IMR-90 (cell line): Measurements from ENCODE around the gene TEX14. TPM values are rescaled to one million over a fixed set of nuclear protein-coding genes. Genes with fewer than 3 reads are reported as not detected.

Source experiments
- ATAC-seq: fragments of 200-7000 bp; cut with Tn5 transposase; 2 replicates; pipeline ENCODE4 v1.9.1; 2020; ENCODE audit warnings: low read depth, mild to moderate bottlenecking, moderate library complexity
- BruUV-seq: library from RNA; stranded (reverse); fragments of 400-500 nt; replicated peaks from 2 replicates; lab custom pipeline; 2021; lab: Mats Ljungman, UMichigan
- CTCF ChIA-PET: fragments of 300-600 bp; formaldehyde crosslinking; extraction: SDS; loops from one replicate; lab custom pipeline; 2021; ENCODE audit warnings: antibody characterized with exemption; lab: Yijun Ruan, JAX
- POLR2A ChIA-PET: fragments of 300-600 bp; sonication (Branson Sonifier 250); formaldehyde crosslinking; loops from one replicate; lab custom pipeline; 2022; ENCODE audit warnings: antibody characterized with exemption; ENCODE audit not compliant: unreplicated experiment; lab: Charles Lee
- DNase-seq: peaks from one replicate; pipeline ENCODE4 v3.0.0; 2013
- H2AFZ ChIP-seq: replicated peaks from 2 replicates; pipeline ENCODE3; 2013; ENCODE audit warnings: low read length, mild to moderate bottlenecking; ENCODE audit not compliant: poor library complexity
- H2AK5ac ChIP-seq: 2 replicates; pipeline ENCODE4 v1.6.1; 2013; ENCODE audit warnings: low read depth, low read length, inconsistent platforms
- H2AK9ac ChIP-seq: replicated peaks from 2 replicates; pipeline ENCODE3; 2013; ENCODE audit warnings: mild to moderate bottlenecking, low read depth, low read length, moderate library complexity; ENCODE audit not compliant: poor library complexity
- H2BK120ac ChIP-seq: 2 replicates; pipeline ENCODE4 v1.6.1; 2013; ENCODE audit warnings: low read depth, low read length, inconsistent platforms
- H2BK15ac ChIP-seq: 3 replicates; pipeline ENCODE4 v1.6.1; 2013; ENCODE audit warnings: low read depth, low read length, inconsistent platforms
- H2BK20ac ChIP-seq: 2 replicates; pipeline ENCODE4 v1.6.1; 2013; ENCODE audit warnings: low read depth, mild to moderate bottlenecking, inconsistent platforms, low read length, moderate library complexity
- H2BK5ac ChIP-seq: 2 replicates; pipeline ENCODE4 v1.6.1; 2013; ENCODE audit warnings: mild to moderate bottlenecking, low read depth, low read length, inconsistent platforms; ENCODE audit not compliant: poor library complexity, severe bottlenecking
- H3K14ac ChIP-seq: replicated peaks from 2 replicates; pipeline ENCODE4 v1.6.1; 2013; ENCODE audit warnings: low read depth, low read length, inconsistent platforms
- H3K18ac ChIP-seq: 2 replicates; pipeline ENCODE4 v1.6.1; 2013; ENCODE audit warnings: low read depth, low read length, control low read depth
- H3K23ac ChIP-seq: 2 replicates; pipeline ENCODE4 v1.6.1; 2013; ENCODE audit warnings: low read depth, low read length, inconsistent platforms
- H3K27ac ChIP-seq: 2 replicates; pipeline ENCODE4 v1.5.1; 2013; ENCODE audit warnings: mild to moderate bottlenecking, control low read depth, low read length; ENCODE audit not compliant: insufficient read depth
- H3K27me3 ChIP-seq: 2 replicates; pipeline ENCODE4 v1.6.1; 2013; ENCODE audit warnings: low read length; ENCODE audit not compliant: control insufficient read depth, insufficient read depth
- H3K36me3 ChIP-seq: 2 replicates; pipeline ENCODE4 v1.6.1; 2013; ENCODE audit warnings: low read length, mixed read lengths; ENCODE audit not compliant: control insufficient read depth, insufficient read depth
- H3K4ac ChIP-seq: 2 replicates; pipeline ENCODE4 v1.6.1; 2013; ENCODE audit warnings: low read depth, low read length, inconsistent platforms
- H3K4me1 ChIP-seq: 2 replicates; pipeline ENCODE4 v1.6.1; 2013; ENCODE audit warnings: low read length, mixed read lengths; ENCODE audit not compliant: control insufficient read depth, insufficient read depth
- H3K4me2 ChIP-seq: 2 replicates; pipeline ENCODE4 v1.6.1; 2013; ENCODE audit warnings: low read depth, mild to moderate bottlenecking, control low read depth, low read length, moderate library complexity
- H3K4me3 ChIP-seq: 2 replicates; pipeline ENCODE4 v1.5.1; 2013; ENCODE audit warnings: low read depth, mild to moderate bottlenecking, control low read depth, low read length, moderate library complexity; ENCODE audit not compliant: insufficient read depth
- H3K56ac ChIP-seq: 2 replicates; pipeline ENCODE4 v1.6.1; 2013; ENCODE audit warnings: low read length, inconsistent platforms; ENCODE audit not compliant: insufficient read depth; ENCODE audit errors: extremely low read depth
- H3K79me1 ChIP-seq, 2 experiments: 2 replicates each; pipeline ENCODE4 v1.6.1; 2013; ENCODE audit warnings: low read length in 2 of 2, inconsistent platforms in 1 of 2, low read depth in 1 of 2
- H3K9ac ChIP-seq: 2 replicates; pipeline ENCODE4 v1.6.1; 2013; ENCODE audit warnings: low read depth, low read length, control low read depth
- H3K9me1 ChIP-seq: 2 replicates; pipeline ENCODE4 v1.6.1; 2013; ENCODE audit warnings: low read length, inconsistent platforms; ENCODE audit not compliant: insufficient read depth
- H3K9me3 ChIP-seq: 2 replicates; pipeline ENCODE4 v1.6.1; 2013; ENCODE audit warnings: low read length; ENCODE audit not compliant: control insufficient read depth, insufficient read depth
- H4K20me1 ChIP-seq: 2 replicates; pipeline ENCODE4 v1.6.1; 2013; ENCODE audit warnings: low read length, inconsistent platforms; ENCODE audit not compliant: insufficient read depth
- H4K5ac ChIP-seq: 2 replicates; pipeline ENCODE4 v1.6.1; 2013; ENCODE audit warnings: mild to moderate bottlenecking, low read depth, low read length, control low read depth
- H4K8ac ChIP-seq, 2 experiments: 2 replicates each; pipeline ENCODE4 v1.6.1; 2013; ENCODE audit warnings: low read depth in 2 of 2, low read length in 2 of 2, control low read depth in 1 of 2, inconsistent platforms in 1 of 2
- H4K91ac ChIP-seq: 2 replicates; pipeline ENCODE4 v1.6.1; 2013; ENCODE audit warnings: low read depth, low read length, inconsistent platforms; ENCODE audit not compliant: insufficient read depth
- CTCF ChIP-seq: conservative IDR thresholded peaks from 2 replicates; pipeline ENCODE4 v1.5.1; 2012; ENCODE audit warnings: mild to moderate bottlenecking, low read depth, low read length, improper control_type of control experiment
- FOS ChIP-seq: fragments of 150-350 bp; IDR thresholded peaks from 2 replicates; pipeline ENCODE4 v1.6.1; 2016; ENCODE audit warnings: low read depth, low read length
- POLR2A ChIP-seq: IDR thresholded peaks from 2 replicates; pipeline ENCODE4 v1.6.1; 2012; ENCODE audit warnings: mild to moderate bottlenecking, low read depth, low read length
- WGBS, 2 experiments: methylation state at CpG; one replicate each; pipeline versions ENCODE4 v1.1.5 to v1.1.7; 2013; ENCODE audit warnings: missing lambda C conversion rate in 2 of 2; ENCODE audit not compliant: insufficient read length in 1 of 2; ENCODE audit errors: extremely low coverage in 2 of 2; 5-methylcytosine and 5-hydroxymethylcytosine counted together
- dilution Hi-C: fragments of 300-500 bp; cut with HindIII; formaldehyde crosslinking; loops from one replicate; pipeline ENCODE4 v1.14.3; 2018; ENCODE audit warnings: low sequenced_read_pairs; ENCODE audit not compliant: unreplicated experiment
- in situ Hi-C: fragments of 300-500 bp; cut with MboI; formaldehyde crosslinking; loops from 3 replicates; pipeline ENCODE4 v1.14.3; 2019; ENCODE audit warnings: low sequenced_read_pairs, inconsistent platforms, mixed read lengths
- intact Hi-C: fragments of 100-400 bp; cut with micrococcal nuclease; formaldehyde crosslinking; loops from 2 replicates; pipeline ENCODE4 v1.10.0; 2022
- polyA plus RNA-seq, 3 experiments: library from polyadenylated mRNA; depleted of rRNA; stranded (reverse); fragments of >200 nt; gene quantifications; 2 replicates each; pipeline ENCODE4 v1.2.3, GENCODE V29; 2012; ENCODE audit warnings: low replicate concordance in 1 of 3
- total RNA-seq: library from RNA; depleted of rRNA; stranded (reverse); fragments of >200 nt; gene quantifications from 2 replicates; pipeline ENCODE4 v1.2.3, GENCODE V29; 2012

TEX14 gene
- total and polyA plus RNA-seq, 2 of the 4 experiments (the other 2 are of a cell fraction), result not detected

- no peaks in the 10 kb centered on the region for H4K20me1 ChIP-seq
- CTCF ChIA-PET, result interaction anchor here (0.6 to 1.4 kb wide), 2 partner anchors 17 kb away, joined by 3 read pairs; no protein-coding TSS in a partner anchor
- H3K4me2 ChIP-seq, result no peak overlapping the region
- WGBS, 2 experiments, result 60% methylated on average over 1 of the region's 2 CpGs; no CpG with 5 or more reads in 1 of the 2 experiments
- intact Hi-C loops (loop anchor here (2.0 to 5.0 kb wide), 2 partner anchors 61 to 106 kb away; no protein-coding TSS in a partner anchor), dilution Hi-C loops (no loop called here), in situ Hi-C loops (no loop called here)
- H2BK5ac ChIP-seq, result no peak overlapping the region
- H3K79me1 ChIP-seq, result peaks cover 9 to 32% of the 10 kb centered on the region in 2 experiments
- no peak overlapping the region for H2AK9ac ChIP-seq
- no peak overlapping the region for H2AK5ac ChIP-seq
- POLR2A ChIA-PET, result no interaction called here
- H4K8ac ChIP-seq, result peak overlapping the region in 1 of 2 experiments; percentile 29; a peak in 1 of 4 replicates
- no peaks in the 10 kb centered on the region for H3K36me3 ChIP-seq
- no peak overlapping the region for H3K56ac ChIP-seq
- H3K18ac ChIP-seq, result no peak overlapping the region
- H3K14ac ChIP-seq, result no peak overlapping the region
- no peak for DNase-seq
- H3K9ac ChIP-seq, result no peak overlapping the region
- H2AFZ ChIP-seq, result no peak overlapping the region
- H3K4ac ChIP-seq, result peak overlapping the region; percentile 27; the same call in 1 of the 2 replicates
- H3K4me1 ChIP-seq, result peaks cover 3% of the 10 kb centered on the region
- H3K4me3 ChIP-seq, result no peak overlapping the region
- no peak overlapping the region; the same call in 1 of the 2 replicates for H2BK120ac ChIP-seq
- no peak overlapping the region for H4K5ac ChIP-seq
- H2BK20ac ChIP-seq, result no peak overlapping the region
- H3K27me3 ChIP-seq, result no peaks in the 10 kb centered on the region
- H2BK15ac ChIP-seq, result no peak overlapping the region
- TF ChIP-seq POLR2A (no peak), CTCF (no peak), FOS (no peak)
- H3K23ac ChIP-seq, result no peak overlapping the region
- H3K9me3 ChIP-seq, result no peaks in the 10 kb centered on the region; the same call in 1 of the 2 replicates
- no peak overlapping the region for H4K91ac ChIP-seq
- no peak overlapping the region for H3K27ac ChIP-seq
- BruUV-seq, result no TSS peak
- ATAC-seq, result no peak
- peaks cover 2% of the 10 kb centered on the region; the same call in 1 of the 2 replicates for H3K9me1 ChIP-seq
Observed at GRCh38 chr17:58693751-58694150, 1.9 kb upstream of the TEX14 start.
